Tibial nerve (tissue), 4 donors: ENCODE measurements around the gene TEX36. TPM values are rescaled to one million over a fixed set of nuclear protein-coding genes. Genes with fewer than 3 reads are reported as not detected.
"Not testable (repeated sequence)": the region's sequence is repeated elsewhere in the genome, so short reads cannot be mapped to it uniquely, and the experiment has no call there.

Source experiments
- DNase-seq, 2 donors: peaks; one replicate each; pipeline ENCODE4 v3.0.0-alpha.2; 2019; ENCODE audit warnings: low spot score in 2 of 2
- H3K27ac ChIP-seq, 4 donors: fragments of 200-600 bp; sonication (generic) in 3 of 4; one replicate each; pipeline ENCODE4 v1.5.1; 2017 to 2019; ENCODE audit warnings: mild to moderate bottlenecking in 1 of 4
- H3K27me3 ChIP-seq, 2 donors: fragments of 200-600 bp; sonication (generic) in 1 of 2; one replicate each; pipeline versions ENCODE4 v1.5.1 to v1.6.0; 2017 to 2019
- H3K36me3 ChIP-seq, 3 donors: fragments of 200-600 bp; sonication (generic); one replicate each; pipeline ENCODE4 v1.5.1; 2018 to 2019
- H3K4me1 ChIP-seq, 4 donors: fragments of 200-600 bp; sonication (generic) in 3 of 4; one replicate each; pipeline ENCODE4 v1.5.1; 2017 to 2019
- H3K4me3 ChIP-seq, 4 donors: fragments of 200-600 bp; sonication (generic) in 3 of 4; one replicate each; pipeline ENCODE4 v1.5.1; 2017 to 2019; ENCODE audit warnings: mild to moderate bottlenecking in 1 of 4, moderate library complexity in 1 of 4
- H3K9me3 ChIP-seq, 4 donors: fragments of 200-600 bp; sonication (generic) in 3 of 4; one replicate each; pipeline ENCODE4 v1.5.1; 2017 to 2019
- EP300 ChIP-seq, 2 donors: sonication (generic); formaldehyde crosslinking; IDR thresholded peaks; one replicate each; pipeline ENCODE4 v1.6.1; 2017; ENCODE audit warnings: antibody characterized with exemption in 2 of 2, mild to moderate bottlenecking in 1 of 2
- POLR2A ChIP-seq, 2 donors: fragments of 450-650 bp; IDR thresholded peaks; one replicate each; pipeline ENCODE4 v1.6.1; 2017; ENCODE audit warnings: antibody characterized with exemption in 2 of 2, mild to moderate bottlenecking in 2 of 2, moderate library complexity in 2 of 2
- WGBS, 2 donors: methylation state at CpG; one replicate each; pipeline ENCODE4 v1.1.5; 2018; 5-methylcytosine and 5-hydroxymethylcytosine counted together
- total RNA-seq, 4 donors: library from RNA; depleted of rRNA; stranded (reverse); fragments of >200 nt; gene quantifications; one replicate each; pipeline ENCODE4 v1.1.0, GENCODE V29; 2016
- TF ChIP-seq, protein P1 (sequence below), 5 experiments: fragments of 200-600 bp in 3 of 5; fragments of 450-650 bp in 2 of 5; sonication (generic) in 3 of 5; IDR thresholded peaks; one replicate each; pipeline ENCODE4 v1.5.1; 2016 to 2019; ENCODE audit warnings: antibody characterized with exemption in 5 of 5, mild to moderate bottlenecking in 3 of 5, moderate library complexity in 2 of 5

The TEX36 gene
- total RNA-seq, 4 donors from 2014 or later, result not detected

DNA sequence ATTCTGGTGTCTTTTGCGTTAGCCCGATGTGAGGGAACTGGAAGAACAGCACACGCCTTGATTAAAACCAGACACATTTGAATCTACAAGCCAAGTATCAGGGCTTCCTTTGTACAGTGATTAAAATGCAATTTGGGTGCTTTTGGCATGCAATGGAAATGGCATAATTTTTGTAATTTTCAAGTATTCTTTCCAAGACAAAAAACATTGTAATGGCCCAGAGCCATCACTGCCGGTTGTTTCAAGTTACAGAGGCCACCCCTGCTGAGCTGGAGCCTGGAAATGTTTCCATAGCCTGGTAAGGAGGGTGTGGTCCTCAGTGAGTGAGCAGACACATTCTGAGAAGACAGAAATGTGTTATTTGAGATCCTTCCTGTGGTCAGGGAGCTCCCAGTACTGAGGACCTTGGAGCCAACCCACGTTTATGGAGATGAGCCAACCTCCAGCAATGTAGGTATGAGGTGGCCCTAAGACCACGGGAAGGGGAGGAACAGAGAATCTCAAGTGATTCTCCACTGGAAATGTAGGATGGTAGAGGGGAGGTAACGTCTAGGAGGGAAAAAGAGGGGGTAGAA is 20.9 kb downstream of the TEX36 start:
- peak in 1 of 2 donors; percentile 9 for DNase-seq
- no peaks in the 10 kb centered on the region for H3K27me3 ChIP-seq
- H3K27ac ChIP-seq, result no peak overlapping the region
- WGBS, 2 donors, result 46 to 55% methylated on average over 7 of the region's 7 CpGs
- no peaks in the 10 kb centered on the region for H3K36me3 ChIP-seq
- peaks cover 0 to 11% (median 3%) of the 10 kb centered on the region in 4 donors for H3K9me3 ChIP-seq
- TF ChIP-seq EP300 (IDR thresholded peaks at IDR 0.05) (no peak), POLR2A (IDR thresholded peaks at IDR 0.05) (no peak)
- TF ChIP-seq, protein P1, sequence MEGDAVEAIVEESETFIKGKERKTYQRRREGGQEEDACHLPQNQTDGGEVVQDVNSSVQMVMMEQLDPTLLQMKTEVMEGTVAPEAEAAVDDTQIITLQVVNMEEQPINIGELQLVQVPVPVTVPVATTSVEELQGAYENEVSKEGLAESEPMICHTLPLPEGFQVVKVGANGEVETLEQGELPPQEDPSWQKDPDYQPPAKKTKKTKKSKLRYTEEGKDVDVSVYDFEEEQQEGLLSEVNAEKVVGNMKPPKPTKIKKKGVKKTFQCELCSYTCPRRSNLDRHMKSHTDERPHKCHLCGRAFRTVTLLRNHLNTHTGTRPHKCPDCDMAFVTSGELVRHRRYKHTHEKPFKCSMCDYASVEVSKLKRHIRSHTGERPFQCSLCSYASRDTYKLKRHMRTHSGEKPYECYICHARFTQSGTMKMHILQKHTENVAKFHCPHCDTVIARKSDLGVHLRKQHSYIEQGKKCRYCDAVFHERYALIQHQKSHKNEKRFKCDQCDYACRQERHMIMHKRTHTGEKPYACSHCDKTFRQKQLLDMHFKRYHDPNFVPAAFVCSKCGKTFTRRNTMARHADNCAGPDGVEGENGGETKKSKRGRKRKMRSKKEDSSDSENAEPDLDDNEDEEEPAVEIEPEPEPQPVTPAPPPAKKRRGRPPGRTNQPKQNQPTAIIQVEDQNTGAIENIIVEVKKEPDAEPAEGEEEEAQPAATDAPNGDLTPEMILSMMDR (IDR thresholded peaks at IDR 0.05), result no peak
- H3K4me3 ChIP-seq, result no peak overlapping the region
- H3K4me1 ChIP-seq, result peaks cover 0 to 8% (median 0%) of the 10 kb centered on the region in 4 donors

DNA sequence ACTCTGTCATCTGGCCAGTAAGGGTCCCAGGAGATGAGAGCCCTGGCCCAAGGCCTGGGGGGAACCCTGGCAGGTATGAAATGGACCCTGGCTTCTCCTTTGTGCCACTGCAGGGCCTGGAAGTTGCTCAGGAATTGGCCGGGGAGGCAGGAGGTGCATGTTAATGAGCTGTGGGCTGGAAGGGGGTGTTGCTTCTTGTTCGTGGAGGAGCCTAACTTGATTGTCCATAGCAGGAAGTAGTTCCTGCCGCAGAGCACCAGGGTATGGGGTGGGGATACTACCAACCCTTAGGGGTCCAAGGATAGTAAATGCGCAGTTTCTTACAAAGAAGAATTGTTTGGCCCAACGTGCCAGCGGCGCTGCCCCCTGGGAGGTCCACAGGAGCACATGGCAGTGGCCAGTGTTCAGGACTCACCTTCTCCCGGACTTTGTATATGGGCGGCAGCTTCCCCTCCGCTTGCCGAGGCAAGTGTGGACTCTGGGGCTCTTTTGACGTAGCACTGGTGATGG is 21.5 kb downstream of the TEX36 start:
- peaks cover 0 to 8% (median 0%) of the 10 kb centered on the region in 4 donors for H3K4me1 ChIP-seq

DNA sequence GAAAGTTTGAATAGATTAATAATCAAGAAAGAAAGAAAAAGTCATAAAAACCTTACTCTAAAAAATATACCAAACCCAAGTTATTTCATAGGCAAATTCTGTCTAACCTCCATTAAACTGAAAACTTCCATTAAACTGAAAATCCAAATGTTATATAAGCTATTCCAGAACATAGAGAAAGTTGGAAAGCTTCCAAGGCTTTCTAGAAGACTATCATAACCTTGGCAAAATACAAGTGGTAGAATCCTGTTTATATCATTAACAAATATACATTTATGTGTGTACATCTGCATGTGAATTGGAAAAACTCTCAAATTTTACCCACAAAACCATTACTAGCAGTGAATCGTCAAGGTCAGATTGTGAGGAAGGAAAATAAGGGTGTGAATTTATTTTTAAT is 23.9 kb downstream of the TEX36 start:
- no peak overlapping the region for H3K4me3 ChIP-seq
- H3K4me1 ChIP-seq, result peaks cover 0 to 8% (median 0%) of the 10 kb centered on the region in 4 donors
- TF ChIP-seq, protein P1 (IDR thresholded peaks at IDR 0.05), result no peak
- TF ChIP-seq EP300 (IDR thresholded peaks at IDR 0.05), result no peak
- TF ChIP-seq POLR2A (IDR thresholded peaks at IDR 0.05), result no peak
- H3K9me3 ChIP-seq, result no peaks in the 10 kb centered on the region
- WGBS, 2 donors, result 70 to 76% methylated on average over 1 of the region's 1 CpG
- H3K36me3 ChIP-seq, result no peaks in the 10 kb centered on the region
- no peak for DNase-seq
- H3K27me3 ChIP-seq, result no peaks in the 10 kb centered on the region
- H3K27ac ChIP-seq, result no peak overlapping the region

More for the DNA sequence above, 21.5 kb downstream of the TEX36 start:
- TF ChIP-seq, protein P1 (IDR thresholded peaks at IDR 0.05), result no peak
- TF ChIP-seq EP300 (IDR thresholded peaks at IDR 0.05) (no peak), POLR2A (IDR thresholded peaks at IDR 0.05) (no peak)
- WGBS, 2 donors, result 69 to 74% methylated on average over 12 of the region's 12 CpGs
- peaks cover 0 to 7% (median 3%) of the 10 kb centered on the region in 4 donors for H3K9me3 ChIP-seq
- H3K36me3 ChIP-seq, result no peaks in the 10 kb centered on the region
- no peak overlapping the region for H3K4me3 ChIP-seq
- no peaks in the 10 kb centered on the region for H3K27me3 ChIP-seq
- no peak for DNase-seq
- no peak overlapping the region for H3K27ac ChIP-seq

DNA sequence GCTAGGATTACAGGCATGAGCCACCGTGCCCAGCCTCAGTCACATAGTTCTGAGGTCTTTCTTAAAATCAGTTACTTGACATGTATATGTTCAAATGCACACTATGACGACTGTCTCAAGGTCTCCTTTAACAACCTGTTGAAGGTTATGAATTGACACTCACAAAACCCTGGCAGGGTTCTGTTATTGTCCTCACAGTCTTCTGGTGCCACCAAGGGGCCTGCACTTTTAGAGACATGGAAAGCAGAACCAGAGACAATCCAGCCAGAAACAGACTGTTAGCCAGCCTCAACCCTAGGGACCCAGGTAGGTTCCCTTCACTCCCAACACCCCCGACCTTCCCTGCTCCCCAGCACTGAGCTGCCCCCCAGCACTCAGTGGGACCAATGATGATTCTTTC is 26.4 kb downstream of the TEX36 start:
- Histone ChIP-seq H3K27ac (no peak overlapping the region), H3K9me3 (no peaks in the 10 kb centered on the region), H3K4me3 (no peak overlapping the region), H3K36me3 (no peaks in the 10 kb centered on the region), H3K4me1 (no peaks in the 10 kb centered on the region), H3K27me3 (no peaks in the 10 kb centered on the region)
- DNase-seq, result no peak
- WGBS, 2 donors, result 78 to 79% methylated on average over 3 of the region's 3 CpGs
- TF ChIP-seq POLR2A (IDR thresholded peaks at IDR 0.05) (no peak), EP300 (IDR thresholded peaks at IDR 0.05) (no peak)
- TF ChIP-seq, protein P1 (IDR thresholded peaks at IDR 0.05), result no peak

DNA sequence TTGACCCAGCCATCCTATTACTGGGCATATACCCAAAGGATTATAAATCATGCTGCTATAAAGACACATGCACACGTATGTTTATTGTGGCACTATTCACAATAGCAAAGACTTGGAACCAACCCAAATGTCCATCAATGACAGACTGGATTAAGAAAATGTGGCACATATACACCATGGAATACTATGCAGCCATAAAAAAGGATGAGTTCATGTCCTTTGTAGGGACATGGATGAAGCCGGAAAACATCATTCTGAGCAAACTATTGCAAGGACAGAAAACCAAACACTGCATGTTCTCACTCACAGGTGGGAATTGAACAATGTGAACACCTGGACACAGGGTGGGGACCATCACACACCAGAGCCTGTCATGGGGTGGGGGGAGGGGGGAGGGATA is 29.9 kb downstream of the TEX36 start:
- H3K9me3 ChIP-seq, H3K4me3 ChIP-seq, DNase-seq, H3K27me3 ChIP-seq, H3K4me1 ChIP-seq, H3K27ac ChIP-seq, H3K36me3 ChIP-seq: not testable (repeated sequence)
- 63 to 89% methylated on average over 2 of the region's 2 CpGs for WGBS, 2 donors
